ENCODE data around the gene STAT1.

DNA sequence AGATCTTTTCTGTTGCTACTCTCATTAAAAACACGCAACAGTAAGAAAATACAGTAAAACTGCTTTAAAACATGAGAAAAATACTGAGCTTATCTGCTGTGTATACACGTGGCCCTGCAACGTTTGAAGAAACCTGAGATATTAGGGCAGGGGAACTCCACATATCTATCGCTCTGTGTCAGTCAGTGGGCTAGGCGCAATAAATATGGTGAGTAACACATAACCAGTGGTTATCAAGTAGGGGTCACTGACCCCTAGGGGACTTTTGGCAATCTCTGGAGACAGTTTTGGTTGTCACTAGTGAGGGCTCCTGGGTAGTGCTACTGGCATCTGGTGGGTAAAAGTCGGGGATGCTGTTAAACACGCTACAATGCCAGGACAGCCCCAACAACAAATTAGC, 14.9 kb downstream of the STAT1 start:
- TF ChIP-seq, protein P1, sequence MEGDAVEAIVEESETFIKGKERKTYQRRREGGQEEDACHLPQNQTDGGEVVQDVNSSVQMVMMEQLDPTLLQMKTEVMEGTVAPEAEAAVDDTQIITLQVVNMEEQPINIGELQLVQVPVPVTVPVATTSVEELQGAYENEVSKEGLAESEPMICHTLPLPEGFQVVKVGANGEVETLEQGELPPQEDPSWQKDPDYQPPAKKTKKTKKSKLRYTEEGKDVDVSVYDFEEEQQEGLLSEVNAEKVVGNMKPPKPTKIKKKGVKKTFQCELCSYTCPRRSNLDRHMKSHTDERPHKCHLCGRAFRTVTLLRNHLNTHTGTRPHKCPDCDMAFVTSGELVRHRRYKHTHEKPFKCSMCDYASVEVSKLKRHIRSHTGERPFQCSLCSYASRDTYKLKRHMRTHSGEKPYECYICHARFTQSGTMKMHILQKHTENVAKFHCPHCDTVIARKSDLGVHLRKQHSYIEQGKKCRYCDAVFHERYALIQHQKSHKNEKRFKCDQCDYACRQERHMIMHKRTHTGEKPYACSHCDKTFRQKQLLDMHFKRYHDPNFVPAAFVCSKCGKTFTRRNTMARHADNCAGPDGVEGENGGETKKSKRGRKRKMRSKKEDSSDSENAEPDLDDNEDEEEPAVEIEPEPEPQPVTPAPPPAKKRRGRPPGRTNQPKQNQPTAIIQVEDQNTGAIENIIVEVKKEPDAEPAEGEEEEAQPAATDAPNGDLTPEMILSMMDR (optimal IDR thresholded peaks at IDR 0.05 in 1 of 3, IDR thresholded peaks at IDR 0.05 in 1 of 3, conservative IDR thresholded peaks at IDR 0.05 in 1 of 3; ENCODE audit: extremely low read depth in 1 of 3, insufficient read depth in 2 of 3, low read length in 3 of 3), result no peak
- no peak for TF ChIP-seq EZH2 (IDR thresholded peaks at IDR 0.05; ENCODE audit: low read length)

Measured in keratinocyte (primary cell).